ENCODE measurements around the gene PMIS2.

The PMIS2 gene

DNA sequence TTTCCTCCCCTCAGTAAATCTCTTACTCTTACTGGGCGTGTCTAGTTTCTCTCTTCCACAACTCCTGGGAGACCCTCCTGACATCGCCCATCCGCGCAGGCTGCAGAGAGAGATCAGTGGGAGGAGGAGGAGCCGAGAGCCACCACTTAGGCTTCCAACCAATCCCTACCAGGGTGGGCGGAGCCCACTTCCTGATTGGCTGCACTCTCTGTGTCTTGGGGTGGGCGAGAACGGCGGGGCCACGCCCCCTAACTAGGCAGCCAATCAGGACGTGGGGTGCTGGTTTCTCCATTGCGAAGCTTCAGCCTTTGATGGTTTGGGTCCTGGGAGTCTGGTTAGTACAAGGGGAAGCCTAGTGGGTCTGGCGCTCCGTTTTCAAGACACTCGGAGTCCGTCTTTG is at the start of gene PMIS2:
TSS of gene PMIS2 (plus strand) at position 326 of the 400 bp plus-strand sequence. CDS start 87 bp downstream, outside the sequence.
- FAIRE-seq = no peak

- FAIRE-seq = no peak
Measured at GRCh38 chr19:35539314-35539713, 46.7 kb upstream of the PMIS2 start.

GRCh38 chr19:35539850-35540249 is 46.1 kb upstream of the PMIS2 start:
- no peak for FAIRE-seq

GRCh38 chr19:35540356-35540927 is 45.5 kb upstream of the PMIS2 start:
- no peak for FAIRE-seq

- FAIRE-seq = no peak
Measured at GRCh38 chr19:35542209-35542608, 43.8 kb upstream of the PMIS2 start.

DNA sequence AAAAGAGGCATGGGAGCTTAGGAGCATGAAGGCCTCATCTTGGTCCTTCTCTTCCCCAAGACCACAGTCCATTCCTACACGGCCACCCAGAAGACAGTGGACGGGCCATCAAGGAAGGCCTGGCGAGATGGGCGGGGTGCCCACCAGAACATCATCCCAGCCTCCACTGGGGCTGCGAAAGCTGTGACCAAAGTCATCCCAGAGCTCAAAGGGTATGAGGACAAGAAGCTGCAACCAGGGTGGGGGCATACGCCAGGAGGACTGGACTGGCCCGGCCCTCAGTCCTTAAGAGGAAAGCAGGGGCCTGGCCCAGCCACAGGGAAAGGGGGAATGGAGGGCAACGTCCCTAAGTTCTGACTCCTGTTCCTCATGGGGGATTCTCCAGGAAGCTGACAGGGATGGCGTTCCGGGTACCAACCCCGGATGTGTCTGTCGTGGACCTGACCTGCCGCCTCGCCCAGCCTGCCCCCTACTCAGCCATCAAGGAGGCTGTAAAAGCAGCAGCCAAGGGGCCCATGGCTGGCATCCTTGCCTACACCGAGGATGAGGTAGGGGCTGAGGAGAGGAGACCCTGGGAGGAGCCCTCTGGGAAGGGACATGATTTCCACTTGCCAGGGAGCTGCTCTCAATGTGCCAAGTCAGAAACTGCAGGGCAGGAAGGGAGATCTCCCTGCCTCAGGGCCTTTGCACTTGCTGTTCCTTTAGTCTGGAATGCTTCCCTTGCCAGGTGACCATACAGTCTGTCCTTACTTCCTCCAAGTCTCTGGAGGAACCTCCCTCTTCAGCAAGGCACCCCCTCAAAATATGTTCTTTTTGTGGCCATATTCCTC is 42.5 kb upstream of the PMIS2 start:
- no peak for FAIRE-seq

DNA sequence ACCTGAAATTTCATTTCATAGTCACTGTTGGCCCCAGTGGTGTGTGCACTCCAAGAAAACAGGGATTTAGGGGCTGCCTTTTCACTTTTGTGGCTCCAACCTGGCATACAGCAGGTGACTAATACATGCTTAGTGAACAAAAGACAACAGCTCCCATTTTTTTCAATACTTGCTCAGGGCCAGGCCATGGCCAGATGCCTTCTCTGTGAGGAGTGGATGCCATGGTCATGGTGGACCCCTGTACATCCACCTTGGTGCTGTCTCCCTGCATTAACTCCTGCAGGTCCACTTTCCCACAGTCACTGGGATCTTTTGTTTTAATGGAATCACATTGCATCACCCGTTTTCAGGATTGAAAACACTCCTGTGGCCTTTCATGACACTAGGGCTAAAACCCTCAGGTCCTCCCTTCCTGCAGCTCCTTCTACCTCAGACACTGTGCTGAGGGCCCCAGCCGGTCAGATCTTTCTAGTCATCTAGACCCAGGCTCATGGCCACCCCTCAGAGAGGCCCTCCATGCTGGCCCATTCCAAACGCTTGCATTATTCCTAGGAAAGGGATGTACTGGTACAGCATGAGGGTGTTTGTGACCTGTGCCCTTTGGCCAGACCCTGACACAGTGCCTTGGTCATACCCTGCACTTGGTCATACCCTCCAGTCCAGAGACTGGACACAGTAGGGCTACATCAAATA is 41.7 kb upstream of the PMIS2 start:
- FAIRE-seq = no peak

DNA sequence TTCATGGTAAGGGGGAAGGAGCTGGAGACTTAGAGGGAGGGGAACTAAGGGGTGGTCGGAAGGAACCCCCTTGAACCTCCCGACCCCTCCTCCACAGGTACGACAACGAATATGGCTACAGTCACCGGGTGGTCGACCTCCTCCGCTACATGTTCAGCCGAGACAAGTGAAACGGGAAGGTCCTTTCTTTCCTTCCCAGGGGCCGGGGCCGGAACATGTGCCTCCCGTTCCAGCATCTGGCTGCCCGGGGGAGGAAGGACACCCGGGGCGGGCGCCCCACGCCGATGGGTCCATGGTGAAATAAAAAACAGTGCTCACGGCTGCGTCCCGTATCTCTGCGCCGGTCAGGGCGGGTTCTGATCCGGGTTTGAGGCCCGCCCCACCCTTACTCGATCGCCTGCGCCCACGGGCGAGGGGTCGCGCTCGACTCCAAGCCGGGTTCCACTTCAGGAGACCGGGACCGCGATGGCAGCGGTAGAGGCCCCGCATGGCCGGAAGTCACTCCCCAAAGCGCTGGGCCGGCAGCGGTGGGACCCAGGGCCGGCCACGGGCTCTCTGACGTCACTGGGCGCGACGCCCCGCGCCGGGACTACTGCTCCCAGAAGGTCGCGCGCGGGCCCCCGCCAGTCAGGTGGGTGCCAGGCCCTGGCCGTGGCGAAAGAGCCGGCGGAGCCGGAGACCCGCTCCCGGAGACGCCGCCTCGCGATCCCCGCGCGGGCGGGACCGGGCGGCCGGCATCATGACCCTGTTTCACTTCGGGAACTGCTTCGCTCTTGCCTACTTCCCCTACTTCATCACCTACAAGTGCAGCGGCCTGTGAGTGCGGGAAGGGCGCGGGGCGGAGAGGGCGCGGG is 40.7 kb upstream of the PMIS2 start, which contains the start of gene TMEM147:
TSS of gene TMEM147 (plus strand) at position 626 of the 854 bp plus-strand sequence. CDS start at position 740, 114 bp downstream.
- FAIRE-seq = no peak

- no peak for FAIRE-seq
Measured at GRCh38 chr19:35545855-35546381, 40.1 kb upstream of the PMIS2 start.

DNA sequence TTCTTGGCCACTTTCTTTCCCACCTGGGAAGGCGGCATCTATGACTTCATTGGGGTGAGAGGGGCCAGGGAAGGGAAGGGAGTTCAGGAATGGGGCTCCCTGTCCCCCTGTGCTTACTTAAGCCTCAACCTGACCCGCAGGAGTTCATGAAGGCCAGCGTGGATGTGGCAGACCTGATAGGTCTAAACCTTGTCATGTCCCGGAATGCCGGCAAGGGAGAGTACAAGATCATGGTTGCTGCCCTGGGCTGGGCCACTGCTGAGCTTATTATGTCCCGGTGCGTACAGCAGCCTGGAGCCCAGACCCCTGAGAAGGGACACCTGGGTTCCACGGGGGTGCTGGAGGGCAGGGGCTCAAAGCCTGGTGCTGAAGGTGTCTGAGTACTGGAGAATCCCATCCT is 39.4 kb upstream of the PMIS2 start:
- FAIRE-seq = no peak

DNA sequence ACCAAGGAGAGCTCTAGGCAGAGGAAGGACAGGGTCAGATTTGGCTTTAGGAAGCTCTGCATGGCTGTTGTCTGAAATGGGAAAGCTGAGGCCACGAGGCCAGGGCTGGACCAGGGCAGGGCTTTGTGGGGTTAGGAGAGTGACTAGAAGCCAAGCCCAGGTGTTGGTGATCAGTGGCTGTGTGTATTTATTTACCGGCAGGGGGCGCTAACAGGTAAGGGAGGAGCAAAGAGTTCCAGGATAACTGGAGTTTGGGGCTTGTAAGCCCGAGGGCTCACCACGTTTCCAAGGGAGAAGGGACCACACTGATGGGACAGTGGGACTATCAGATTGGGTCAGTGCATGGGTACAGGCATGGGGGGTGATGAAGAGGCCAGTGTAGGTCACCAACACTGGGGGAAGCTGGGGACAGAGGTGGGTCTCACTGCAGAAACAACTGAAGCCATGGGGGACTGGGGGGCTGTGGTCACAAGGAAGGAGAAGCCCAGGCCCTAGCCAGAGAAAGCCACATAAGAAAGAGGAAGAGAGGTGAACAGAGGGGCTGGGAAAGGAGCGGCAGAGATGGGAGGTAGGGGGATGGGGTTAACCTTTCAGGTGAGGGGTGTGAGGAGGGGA is 36.7 kb upstream of the PMIS2 start:
- FAIRE-seq = no peak

GRCh38 chr19:35549879-35550523 is 36.0 kb upstream of the PMIS2 start:
- no peak for FAIRE-seq

DNA sequence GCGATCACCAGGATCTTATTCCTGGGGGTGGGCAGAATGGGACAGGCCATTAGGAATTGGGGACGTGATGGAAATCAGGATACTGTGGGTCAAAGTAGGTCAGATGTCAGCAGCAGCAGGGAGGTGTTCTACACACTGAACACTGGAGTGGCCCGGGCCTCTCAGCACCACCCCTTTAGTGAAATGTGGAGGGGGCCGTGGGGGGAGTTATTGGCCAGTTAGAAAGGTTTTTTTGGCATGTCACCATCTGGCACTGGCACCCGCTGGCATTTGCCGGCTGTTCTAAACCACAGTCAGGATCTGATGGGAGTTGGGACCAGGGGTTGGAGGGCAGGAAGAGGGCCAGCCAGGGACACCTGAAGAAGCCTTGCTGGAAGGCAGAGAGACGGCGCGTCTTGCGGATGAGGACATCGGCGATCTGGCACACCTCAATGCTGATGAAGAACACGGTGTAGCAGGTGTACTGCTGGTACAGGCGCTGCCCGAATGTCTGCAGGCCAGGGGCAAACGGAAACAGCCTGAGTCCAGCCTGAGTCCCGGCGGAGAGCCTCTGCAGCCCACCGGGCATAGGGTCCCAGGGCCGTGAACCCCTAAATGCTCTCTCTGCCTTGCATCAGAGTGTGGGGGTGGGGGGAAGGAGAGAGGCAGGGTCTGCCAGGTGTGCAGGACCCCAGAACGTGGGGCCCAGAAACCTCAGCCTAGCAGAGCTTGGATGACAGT is 34.7 kb upstream of the PMIS2 start:
- FAIRE-seq = no peak

- no peak for FAIRE-seq
Measured at GRCh38 chr19:35552534-35553384, 33.2 kb upstream of the PMIS2 start.

- FAIRE-seq = no peak
Measured at GRCh38 chr19:35553385-35554000, 32.5 kb upstream of the PMIS2 start.

DNA sequence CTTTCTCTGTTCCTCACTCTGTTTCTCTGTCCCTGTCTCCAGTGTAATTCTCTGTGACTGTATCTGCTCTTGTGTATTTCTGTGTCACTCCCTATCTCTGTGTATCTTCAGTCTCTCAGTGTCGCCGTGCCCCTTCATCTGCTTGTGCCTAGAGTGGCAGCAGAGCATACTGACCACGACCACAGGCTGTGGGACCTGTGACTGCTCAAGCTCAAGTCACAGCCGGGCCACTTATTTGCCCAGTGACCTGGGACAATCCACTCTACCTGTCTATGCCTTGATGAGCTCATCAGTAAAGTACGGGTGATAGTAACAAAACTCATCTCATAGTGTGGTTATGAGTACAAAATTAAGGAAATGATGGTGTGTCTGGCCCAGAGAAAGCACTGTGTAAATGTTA is 31.9 kb upstream of the PMIS2 start:
- no peak for FAIRE-seq

DNA sequence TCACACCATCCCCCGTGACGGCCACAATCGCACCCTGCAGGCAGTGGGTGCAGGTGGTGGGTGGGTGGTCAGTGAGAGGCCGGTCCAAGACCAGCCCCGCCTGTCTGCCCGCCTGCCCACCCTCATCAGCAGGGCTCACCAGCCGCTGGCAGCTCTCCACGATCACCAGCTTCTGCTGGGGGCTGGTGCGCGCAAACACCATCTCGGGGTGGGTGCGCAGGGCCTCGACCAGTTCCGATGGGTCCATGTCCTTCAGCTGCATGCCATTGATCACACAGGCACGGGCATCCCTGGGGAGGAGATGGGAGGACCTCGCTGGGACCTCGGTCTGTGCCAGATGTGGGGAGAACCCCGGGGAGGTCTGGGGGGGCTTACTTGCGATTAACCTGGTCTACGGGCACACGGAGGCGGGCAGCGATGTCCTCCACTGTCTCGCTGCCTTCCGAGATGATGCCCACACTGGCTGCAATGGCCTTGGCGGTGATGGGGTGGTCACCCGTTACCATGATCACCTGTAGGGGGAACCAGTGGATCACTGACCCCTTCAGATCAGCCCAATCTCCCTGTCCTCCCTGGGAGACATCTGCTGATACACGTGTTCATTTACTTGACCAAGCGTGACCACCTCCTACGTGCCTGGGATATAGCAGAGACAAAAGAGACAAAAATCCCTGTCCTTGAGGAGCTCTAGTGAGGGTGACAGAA is 30.5 kb upstream of the PMIS2 start:
- no peak for FAIRE-seq

GRCh38 chr19:35556025-35556590 is 29.9 kb upstream of the PMIS2 start:
- no peak for FAIRE-seq

Data from islet of Langerhans (tissue), 1 donor.